ENCODE results near the gene IMPDH2. TPM values are rescaled to one million over a fixed set of nuclear protein-coding genes. Genes with fewer than 3 reads are reported as not detected.

IMPDH2 gene
- total and polyA plus RNA-seq, 2 of the 4 experiments (the other 2 are of a cell fraction) = 190 to 296 TPM

DNA sequence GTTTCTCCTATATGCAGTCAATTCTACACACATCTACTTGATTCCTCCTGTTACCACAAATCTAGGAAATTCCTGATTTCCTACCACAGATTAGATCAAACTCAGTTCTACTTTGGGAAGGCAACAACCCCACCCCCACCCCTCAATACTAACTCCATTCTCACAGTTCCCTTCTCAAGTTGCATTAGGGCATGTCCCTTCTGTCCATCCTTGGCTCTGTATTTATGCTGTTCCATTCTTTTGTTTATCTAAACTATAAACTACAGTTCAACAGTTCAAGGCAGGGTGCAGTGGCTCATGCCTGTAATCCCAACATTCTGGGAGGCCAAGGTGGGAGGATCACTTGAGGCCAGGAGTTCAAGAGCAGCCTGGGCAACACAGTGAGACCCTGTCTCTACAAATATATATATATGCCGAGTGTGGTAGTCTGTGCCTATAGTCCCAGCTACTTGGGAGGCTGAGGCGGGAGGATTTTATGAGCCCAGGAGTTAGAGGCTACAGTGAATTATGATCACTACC, 25.2 kb upstream of the IMPDH2 start:
- peaks cover 2% of the 10 kb centered on the region; the same call in 1 of the 2 replicates for H3K4me1 ChIP-seq (ENCODE audit: control insufficient read depth, insufficient read depth, low read length)
- intact Hi-C loops (cut with micrococcal nuclease) = no loop called here
- peaks cover 19% of the 10 kb centered on the region for H3K9me1 ChIP-seq (ENCODE audit: insufficient read depth, low read length)
- no peak overlapping the region; the same call in 1 of the 2 replicates for H3K18ac ChIP-seq (ENCODE audit: low read depth, low read length)
- DNase-seq = peak; percentile 13
- H4K5ac ChIP-seq (ENCODE audit: low read depth, low read length) = no peak overlapping the region; the same call in 1 of the 2 replicates
- peak overlapping the region in 1 of 2 experiments; percentile 19; a peak in 2 of 4 replicates for H4K8ac ChIP-seq (ENCODE audit: low read depth in 2 of 2, low read length in 2 of 2)
- CTCF ChIA-PET = interaction anchor here (0.6 kb wide), 1 partner anchor 14 kb away, joined by 4 read pairs; no protein-coding TSS in a partner anchor
- no peak overlapping the region for H3K14ac ChIP-seq (replicated peaks; ENCODE audit: low read depth, low read length)
- no CpG with 5 or more reads among the region's 2 CpGs for WGBS, 2 experiments (ENCODE audit: extremely low coverage in 2 of 2, insufficient read length in 1 of 2)
- peak overlapping the region; percentile 34 for H3K4me2 ChIP-seq (ENCODE audit: low read depth, low read length)
- H3K27ac ChIP-seq (ENCODE audit: insufficient read depth, low read length) = peak overlapping the region; percentile 76; the same call in 1 of the 2 replicates
- H3K56ac ChIP-seq (ENCODE audit: extremely low read depth, insufficient read depth, low read length) = no peak overlapping the region
- H2BK5ac ChIP-seq (ENCODE audit: low read depth, low read length, poor library complexity, severe bottlenecking) = peak overlapping the region; percentile 79
- H3K9me3 ChIP-seq (ENCODE audit: control insufficient read depth, insufficient read depth, low read length) = no peaks in the 10 kb centered on the region
- peaks cover 37% of the 10 kb centered on the region for H3K36me3 ChIP-seq (ENCODE audit: control insufficient read depth, insufficient read depth, low read length)
- dilution Hi-C loops (cut with HindIII; ENCODE audit: low sequenced_read_pairs, unreplicated experiment) = no loop called here
- no peak overlapping the region; the same call in 1 of the 2 replicates for H3K4ac ChIP-seq (ENCODE audit: low read depth, low read length)
- 0 out of 2 replicates have a peak overlapping the region, but pooled peaks have one; percentile 30 for H2AK5ac ChIP-seq (ENCODE audit: low read depth, low read length)
- no TSS peak for BruUV-seq (replicated peaks)
- H2BK15ac ChIP-seq (ENCODE audit: low read depth, low read length) = no peak overlapping the region
- 0 out of 2 replicates have a peak overlapping the region, but pooled peaks have one; percentile 47 for H4K91ac ChIP-seq (ENCODE audit: insufficient read depth, low read depth, low read length)
- peaks cover 49 to 70% of the 10 kb centered on the region in 2 experiments for H3K79me1 ChIP-seq (ENCODE audit: low read depth in 1 of 2, low read length in 2 of 2)
- no peak overlapping the region; the same call in 1 of the 2 replicates for H3K9ac ChIP-seq (ENCODE audit: low read depth, low read length)
- H3K27me3 ChIP-seq (ENCODE audit: control insufficient read depth, insufficient read depth, low read length) = no peaks in the 10 kb centered on the region
- peaks cover 7% of the 10 kb centered on the region; the same call in 1 of the 2 replicates for H4K20me1 ChIP-seq (ENCODE audit: insufficient read depth, low read length)
- in situ Hi-C loops (cut with MboI; ENCODE audit: low sequenced_read_pairs) = no loop called here
- H3K23ac ChIP-seq (ENCODE audit: low read depth, low read length) = no peak overlapping the region; the same call in 1 of the 2 replicates
- POLR2A ChIA-PET (ENCODE audit: unreplicated experiment) = no interaction called here
- H2AFZ ChIP-seq (replicated peaks; ENCODE audit: low read length, poor library complexity) = no peak overlapping the region
- peak overlapping the region; percentile 33; the same call in 1 of the 2 replicates for H2BK20ac ChIP-seq (ENCODE audit: low read depth, low read length)
- no peak overlapping the region for H3K4me3 ChIP-seq (ENCODE audit: insufficient read depth, low read depth, low read length)
- peak; percentile 77 for ATAC-seq (ENCODE audit: low read depth)
- H2AK9ac ChIP-seq (replicated peaks; ENCODE audit: low read depth, low read length, poor library complexity) = no peak overlapping the region
- TF ChIP-seq, protein P1, sequence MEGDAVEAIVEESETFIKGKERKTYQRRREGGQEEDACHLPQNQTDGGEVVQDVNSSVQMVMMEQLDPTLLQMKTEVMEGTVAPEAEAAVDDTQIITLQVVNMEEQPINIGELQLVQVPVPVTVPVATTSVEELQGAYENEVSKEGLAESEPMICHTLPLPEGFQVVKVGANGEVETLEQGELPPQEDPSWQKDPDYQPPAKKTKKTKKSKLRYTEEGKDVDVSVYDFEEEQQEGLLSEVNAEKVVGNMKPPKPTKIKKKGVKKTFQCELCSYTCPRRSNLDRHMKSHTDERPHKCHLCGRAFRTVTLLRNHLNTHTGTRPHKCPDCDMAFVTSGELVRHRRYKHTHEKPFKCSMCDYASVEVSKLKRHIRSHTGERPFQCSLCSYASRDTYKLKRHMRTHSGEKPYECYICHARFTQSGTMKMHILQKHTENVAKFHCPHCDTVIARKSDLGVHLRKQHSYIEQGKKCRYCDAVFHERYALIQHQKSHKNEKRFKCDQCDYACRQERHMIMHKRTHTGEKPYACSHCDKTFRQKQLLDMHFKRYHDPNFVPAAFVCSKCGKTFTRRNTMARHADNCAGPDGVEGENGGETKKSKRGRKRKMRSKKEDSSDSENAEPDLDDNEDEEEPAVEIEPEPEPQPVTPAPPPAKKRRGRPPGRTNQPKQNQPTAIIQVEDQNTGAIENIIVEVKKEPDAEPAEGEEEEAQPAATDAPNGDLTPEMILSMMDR (conservative IDR thresholded peaks at IDR 0.05; ENCODE audit: low read depth, low read length) = no peak
- TF ChIP-seq FOS (IDR thresholded peaks at IDR 0.05; ENCODE audit: low read depth, low read length) = no peak
- TF ChIP-seq SMC3 (IDR thresholded peaks at IDR 0.05; ENCODE audit: low read depth, low read length) = no peak
- TF ChIP-seq, protein P2, sequence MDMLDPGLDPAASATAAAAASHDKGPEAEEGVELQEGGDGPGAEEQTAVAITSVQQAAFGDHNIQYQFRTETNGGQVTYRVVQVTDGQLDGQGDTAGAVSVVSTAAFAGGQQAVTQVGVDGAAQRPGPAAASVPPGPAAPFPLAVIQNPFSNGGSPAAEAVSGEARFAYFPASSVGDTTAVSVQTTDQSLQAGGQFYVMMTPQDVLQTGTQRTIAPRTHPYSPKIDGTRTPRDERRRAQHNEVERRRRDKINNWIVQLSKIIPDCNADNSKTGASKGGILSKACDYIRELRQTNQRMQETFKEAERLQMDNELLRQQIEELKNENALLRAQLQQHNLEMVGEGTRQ (IDR thresholded peaks at IDR 0.05; ENCODE audit: low read depth, low read length) = no peak
- TF ChIP-seq, protein P3, sequence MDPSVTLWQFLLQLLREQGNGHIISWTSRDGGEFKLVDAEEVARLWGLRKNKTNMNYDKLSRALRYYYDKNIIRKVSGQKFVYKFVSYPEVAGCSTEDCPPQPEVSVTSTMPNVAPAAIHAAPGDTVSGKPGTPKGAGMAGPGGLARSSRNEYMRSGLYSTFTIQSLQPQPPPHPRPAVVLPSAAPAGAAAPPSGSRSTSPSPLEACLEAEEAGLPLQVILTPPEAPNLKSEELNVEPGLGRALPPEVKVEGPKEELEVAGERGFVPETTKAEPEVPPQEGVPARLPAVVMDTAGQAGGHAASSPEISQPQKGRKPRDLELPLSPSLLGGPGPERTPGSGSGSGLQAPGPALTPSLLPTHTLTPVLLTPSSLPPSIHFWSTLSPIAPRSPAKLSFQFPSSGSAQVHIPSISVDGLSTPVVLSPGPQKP (IDR thresholded peaks at IDR 0.05; ENCODE audit: borderline replicate concordance, low read depth, low read length) = no peak
- no peak for TF ChIP-seq RCOR1 (IDR thresholded peaks at IDR 0.05; ENCODE audit: insufficient replicate concordance, low read length)
- peak overlapping the region; percentile 70 for H2BK120ac ChIP-seq (ENCODE audit: low read depth, low read length)

All from IMR-90 (cell line).